Fibroblast of villous mesenchyme (primary cell): ENCODE measurements around the gene SDR39U1. TPM values are rescaled to one million over a fixed set of nuclear protein-coding genes. Genes with fewer than 3 reads are reported as not detected.

ENCODE experiments used
- DNase-seq: peaks from one replicate; pipeline ENCODE4 v3.0.0-alpha.2; 2010; ENCODE audit warnings: low read depth
- H3K4me3 ChIP-seq: 2 replicates; pipeline ENCODE4 v1.5.1; 2011; ENCODE audit warnings: low read depth, mild to moderate bottlenecking, low read length
- total RNA-seq: library from RNA; depleted of rRNA; stranded (reverse); fragments of >200 nt; gene quantifications from 2 replicates; pipeline ENCODE4 v1.2.3, GENCODE V29; 2012
- TF ChIP-seq, protein P1 (sequence below): IDR thresholded peaks from 2 replicates; pipeline ENCODE4 v1.5.1; 2012; ENCODE audit warnings: low read depth, mild to moderate bottlenecking, low read length; ENCODE audit not compliant: insufficient read depth

The SDR39U1 gene
- total RNA-seq, 1 donor: 9.5 TPM

DNA sequence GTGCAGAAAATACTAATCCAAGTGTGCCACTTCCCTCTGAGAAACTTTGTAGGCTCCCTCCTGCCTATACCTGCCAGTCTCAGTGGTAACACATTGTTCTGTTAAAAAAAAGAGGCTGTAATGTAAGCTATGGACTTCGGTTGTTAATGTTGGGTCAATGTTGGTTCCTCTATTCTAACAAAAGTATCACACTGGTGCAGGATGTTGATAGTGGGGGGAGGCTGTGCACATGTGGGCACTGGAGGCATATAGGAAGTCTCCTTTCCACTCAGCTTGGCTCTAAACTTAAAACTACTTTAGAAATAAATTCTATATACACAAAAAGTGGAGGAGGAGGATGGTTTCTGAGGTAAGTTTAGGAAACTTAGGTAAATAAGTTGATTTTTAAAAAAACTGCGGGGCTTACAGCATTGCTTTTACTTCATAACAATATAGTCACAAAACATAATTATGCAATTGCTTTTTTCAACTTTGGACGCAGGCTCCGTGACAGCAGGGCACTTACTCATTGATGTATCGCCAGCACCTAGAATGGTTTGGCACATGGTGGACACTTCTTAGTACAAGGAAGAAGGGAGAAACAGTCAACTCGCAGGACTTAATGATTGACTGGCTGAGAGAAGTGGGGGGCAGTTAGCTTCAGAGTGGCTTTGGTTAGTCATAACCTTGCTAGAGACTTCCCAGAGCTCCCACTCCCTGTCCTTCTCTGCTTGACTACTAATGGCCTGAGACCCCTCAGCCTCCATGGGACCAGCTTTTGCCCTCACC is 51.7 kb downstream of the SDR39U1 start:
- no peak for DNase-seq
- TF ChIP-seq, protein P1, sequence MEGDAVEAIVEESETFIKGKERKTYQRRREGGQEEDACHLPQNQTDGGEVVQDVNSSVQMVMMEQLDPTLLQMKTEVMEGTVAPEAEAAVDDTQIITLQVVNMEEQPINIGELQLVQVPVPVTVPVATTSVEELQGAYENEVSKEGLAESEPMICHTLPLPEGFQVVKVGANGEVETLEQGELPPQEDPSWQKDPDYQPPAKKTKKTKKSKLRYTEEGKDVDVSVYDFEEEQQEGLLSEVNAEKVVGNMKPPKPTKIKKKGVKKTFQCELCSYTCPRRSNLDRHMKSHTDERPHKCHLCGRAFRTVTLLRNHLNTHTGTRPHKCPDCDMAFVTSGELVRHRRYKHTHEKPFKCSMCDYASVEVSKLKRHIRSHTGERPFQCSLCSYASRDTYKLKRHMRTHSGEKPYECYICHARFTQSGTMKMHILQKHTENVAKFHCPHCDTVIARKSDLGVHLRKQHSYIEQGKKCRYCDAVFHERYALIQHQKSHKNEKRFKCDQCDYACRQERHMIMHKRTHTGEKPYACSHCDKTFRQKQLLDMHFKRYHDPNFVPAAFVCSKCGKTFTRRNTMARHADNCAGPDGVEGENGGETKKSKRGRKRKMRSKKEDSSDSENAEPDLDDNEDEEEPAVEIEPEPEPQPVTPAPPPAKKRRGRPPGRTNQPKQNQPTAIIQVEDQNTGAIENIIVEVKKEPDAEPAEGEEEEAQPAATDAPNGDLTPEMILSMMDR: no peak
- no peak overlapping the region for H3K4me3 ChIP-seq

Other genes with a start within 250 kb of the SDR39U1 start
- 64.4 and 96.3 TPM in 2 replicates for gene TM9SF1, start 247.3 kb downstream of the SDR39U1 start, total RNA-seq
- gene TSSK4, start 237.1 kb downstream of the SDR39U1 start, total RNA-seq: under 0.01 and 0.32 TPM in 2 replicates
- 13.8 and 15.8 TPM in 2 replicates for gene CHMP4A, start 229.3 kb downstream of the SDR39U1 start, total RNA-seq
- 8.6 and 15.5 TPM in 2 replicates for gene MDP1, start 226.7 kb downstream of the SDR39U1 start, total RNA-seq
- 114 and 128 TPM in 2 replicates for gene NEDD8, start 210.4 kb downstream of the SDR39U1 start, total RNA-seq
- gene GMPR2, start 209.8 kb downstream of the SDR39U1 start, total RNA-seq: 76.7 and 87.7 TPM in 2 replicates
- 43.2 and 60.9 TPM in 2 replicates for gene TINF2, start 200.2 kb downstream of the SDR39U1 start, total RNA-seq
- gene TGM1, start 179.6 kb downstream of the SDR39U1 start, total RNA-seq: 0.64 and 2.2 TPM in 2 replicates
- 25.8 and 28.1 TPM in 2 replicates for gene RABGGTA, start 171.2 kb downstream of the SDR39U1 start, total RNA-seq
- 8.7 and 13.8 TPM in 2 replicates for gene DHRS1, start 143.0 kb downstream of the SDR39U1 start, total RNA-seq
- gene NOP9, start 142.9 kb downstream of the SDR39U1 start, total RNA-seq: 24.5 and 29.4 TPM in 2 replicates
- 1.3 and 3.0 TPM in 2 replicates for gene CIDEB, start 134.8 kb downstream of the SDR39U1 start, total RNA-seq
- 3.9 and 6.8 TPM in 2 replicates for gene LTB4R2, start 132.6 kb downstream of the SDR39U1 start, total RNA-seq
- 1.3 and 1.6 TPM in 2 replicates for gene LTB4R, start 131.3 kb downstream of the SDR39U1 start, total RNA-seq
- 4.2 and 18.1 TPM in 2 replicates for gene ADCY4, start 107.7 kb downstream of the SDR39U1 start, total RNA-seq
- 0.32 and 3.9 TPM in 2 replicates for gene RIPK3, start 102.8 kb downstream of the SDR39U1 start, total RNA-seq
- gene NFATC4, start 74.6 kb downstream of the SDR39U1 start, total RNA-seq: 56.4 and 68.2 TPM in 2 replicates
- gene NYNRIN, start 43.8 kb downstream of the SDR39U1 start, total RNA-seq: 11.6 and 15.5 TPM in 2 replicates
- 1.7 and 2.3 TPM in 2 replicates for gene CBLN3, start 13.1 kb downstream of the SDR39U1 start, total RNA-seq
- 43.2 and 47.4 TPM in 2 replicates for gene KHNYN, start 12.8 kb downstream of the SDR39U1 start, total RNA-seq
- gene CMA1, start 65.5 kb upstream of the SDR39U1 start, total RNA-seq: not detected in 2 replicates
- gene CTSG, start 133.5 kb upstream of the SDR39U1 start, total RNA-seq: not detected in 2 replicates
- not detected in 2 replicates for gene GZMH, start 166.9 kb upstream of the SDR39U1 start, total RNA-seq
- gene GZMB, start 191.4 kb upstream of the SDR39U1 start, total RNA-seq: not detected in 2 replicates